Caco-2 (cell line): Measurements from ENCODE around the gene PRPSAP2. TPM values are rescaled to one million over a fixed set of nuclear protein-coding genes. Genes with fewer than 3 reads are reported as not detected.

Source experiments
- BruUV-seq: library from RNA; stranded (reverse); fragments of 400-500 nt; replicated peaks from 2 replicates; lab custom pipeline; 2021; lab: Mats Ljungman, UMichigan
- CTCF ChIA-PET: fragments of 300-600 bp; sonication (Branson Sonifier 250); formaldehyde crosslinking; loops from one replicate; lab custom pipeline; 2022; ENCODE audit warnings: antibody characterized with exemption; lab: Charles Lee
- POLR2A ChIA-PET: fragments of 300-600 bp; sonication (Branson Sonifier 250); formaldehyde crosslinking; loops from one replicate; lab custom pipeline; 2022; ENCODE audit warnings: antibody characterized with exemption; lab: Charles Lee
- DNase-seq, 2 experiments: peaks; one replicate each; pipeline versions ENCODE4 v3.0.0 to v3.0.0-alpha.2; 2020 to 2022
- H3K27me3 ChIP-seq: replicated peaks from 2 replicates; pipeline ENCODE4 v1.6.0; 2011; ENCODE audit warnings: low read length; ENCODE audit not compliant: control insufficient read depth, insufficient read depth
- H3K36me3 ChIP-seq: 2 replicates; pipeline ENCODE4 v1.5.1; 2011; ENCODE audit warnings: low read length; ENCODE audit not compliant: control insufficient read depth, insufficient read depth
- H3K4me1 ChIP-seq: fragments of 250-450 bp; sonication (Bioruptor Pico); 2 replicates; pipeline ENCODE4 v1.5.1; 2020; ENCODE audit warnings: mild to moderate bottlenecking
- H3K4me3 ChIP-seq: 2 replicates; pipeline ENCODE4 v1.5.1; 2011; ENCODE audit warnings: low read depth, mild to moderate bottlenecking, control low read depth, low read length
- H3K9me3 ChIP-seq: fragments of 250-450 bp; sonication (Bioruptor Pico); 2 replicates; pipeline ENCODE4 v1.5.1; 2020; ENCODE audit warnings: mild to moderate bottlenecking, moderate library complexity
- H3K27ac Mint-ChIP-seq: one replicate; pipeline ENCODE4 v1.8.0; 2022; ENCODE audit warnings: mixed read lengths; ENCODE audit not compliant: unreplicated experiment
- H3K27me3 Mint-ChIP-seq: one replicate; pipeline ENCODE4 v1.8.0; 2022; ENCODE audit warnings: mixed read lengths; ENCODE audit not compliant: insufficient read depth, unreplicated experiment
- H3K36me3 Mint-ChIP-seq: one replicate; pipeline ENCODE4 v1.8.0; 2022; ENCODE audit warnings: mild to moderate bottlenecking, mixed read lengths; ENCODE audit not compliant: insufficient read depth, unreplicated experiment
- H3K4me1 Mint-ChIP-seq: one replicate; pipeline ENCODE4 v1.8.0; 2022; ENCODE audit warnings: low read depth, mixed read lengths; ENCODE audit not compliant: unreplicated experiment
- H3K4me3 Mint-ChIP-seq: one replicate; pipeline ENCODE4 v1.8.0; 2022; ENCODE audit warnings: mild to moderate bottlenecking, moderate library complexity, mixed read lengths; ENCODE audit not compliant: unreplicated experiment
- H3K9me3 Mint-ChIP-seq: one replicate; pipeline ENCODE4 v1.8.0; 2022; ENCODE audit warnings: mixed read lengths; ENCODE audit not compliant: unreplicated experiment
- CTCF ChIP-seq, 2 experiments: fragments of 200-600 bp in 1 of 2; IDR thresholded peaks; 1 replicate in 1 of 2; 2 replicates in 1 of 2; pipeline versions ENCODE4 v1.5.1 to v1.8.0; 2011 to 2022; ENCODE audit warnings: antibody characterized with exemption in 1 of 2, control low read depth in 1 of 2, inconsistent platforms in 1 of 2, low read depth in 1 of 2, low read length in 1 of 2, mild to moderate bottlenecking in 1 of 2, moderate library complexity in 1 of 2; ENCODE audit not compliant: insufficient read depth in 1 of 2, severe bottlenecking in 1 of 2, unreplicated experiment in 1 of 2
- intact Hi-C: fragments of 100-400 bp; cut with micrococcal nuclease; formaldehyde crosslinking; loops from one replicate; pipeline ENCODE4 v1.10.0; 2022; ENCODE audit not compliant: unreplicated experiment
- total RNA-seq: library from RNA; stranded (reverse); gene quantifications from 2 replicates; pipeline ENCODE4 v1.2.3, GENCODE V29; 2022

Gene PRPSAP2
- total RNA-seq, 1 experiment from 2014 or later = 49.0 TPM

- no peaks in the 10 kb centered on the region for H3K27me3 ChIP-seq
- no peaks in the 10 kb centered on the region for H3K27me3 Mint-ChIP-seq
- no peak for DNase-seq
- no peaks in the 10 kb centered on the region for H3K9me3 ChIP-seq
- no peak for TF ChIP-seq CTCF (IDR thresholded peaks at IDR 0.05; ENCODE audit: insufficient read depth in 1 of 2, low read depth in 1 of 2, low read length in 1 of 2, severe bottlenecking in 1 of 2, unreplicated experiment in 1 of 2)
- H3K9me3 Mint-ChIP-seq = no peaks in the 10 kb centered on the region
- no peaks in the 10 kb centered on the region for H3K36me3 Mint-ChIP-seq
- no peak overlapping the region for H3K4me3 ChIP-seq
- no peak overlapping the region for H3K4me3 Mint-ChIP-seq
- no peaks in the 10 kb centered on the region for H3K36me3 ChIP-seq
- H3K4me1 Mint-ChIP-seq = peaks cover 20% of the 10 kb centered on the region
- H3K27ac Mint-ChIP-seq = no peak overlapping the region
- no TSS peak for BruUV-seq
- peaks cover 11% of the 10 kb centered on the region; the same call in 1 of the 2 replicates for H3K4me1 ChIP-seq
- CTCF ChIA-PET = no interaction called here
- intact Hi-C loops = no loop called here
- POLR2A ChIA-PET = no interaction called here
These were observed 86.7 kb downstream of the PRPSAP2 start for GRCh38 chr17:18944646-18945045.

GRCh38 chr17:18946536-18946935 is 88.6 kb downstream of the PRPSAP2 start:
- peak; percentile 67 to 89 for DNase-seq
- intact Hi-C loops = no loop called here
- H3K27me3 Mint-ChIP-seq = no peaks in the 10 kb centered on the region

GRCh38 chr17:18947866-18948265 is 89.9 kb downstream of the PRPSAP2 start:
- H3K9me3 Mint-ChIP-seq = no peaks in the 10 kb centered on the region
- Histone ChIP-seq H3K27me3 (no peaks in the 10 kb centered on the region), H3K9me3 (no peaks in the 10 kb centered on the region), H3K4me3 (no peak overlapping the region), H3K4me1 (peaks cover 11% of the 10 kb centered on the region), H3K36me3 (no peaks in the 10 kb centered on the region)
- H3K27me3 Mint-ChIP-seq = no peaks in the 10 kb centered on the region
- H3K36me3 Mint-ChIP-seq = no peaks in the 10 kb centered on the region
- H3K27ac Mint-ChIP-seq = no peak overlapping the region
- DNase-seq = no peak
- ChIA-PET POLR2A (no interaction called here), CTCF (interaction anchor here (1.0 kb wide), 1 partner anchor 13 kb away, joined by 3 read pairs; no protein-coding TSS in a partner anchor)
- intact Hi-C loops = no loop called here
- no peak overlapping the region for H3K4me3 Mint-ChIP-seq
- no TSS peak for BruUV-seq
- TF ChIP-seq CTCF (IDR thresholded peaks at IDR 0.05; ENCODE audit: insufficient read depth in 1 of 2, low read depth in 1 of 2, low read length in 1 of 2, severe bottlenecking in 1 of 2, unreplicated experiment in 1 of 2) = no peak
- H3K4me1 Mint-ChIP-seq = peaks cover 20% of the 10 kb centered on the region

More at GRCh38 chr17:18946536-18946935, 88.6 kb downstream of the PRPSAP2 start:
- no peak for TF ChIP-seq CTCF (IDR thresholded peaks at IDR 0.05; ENCODE audit: insufficient read depth in 1 of 2, low read depth in 1 of 2, low read length in 1 of 2, severe bottlenecking in 1 of 2, unreplicated experiment in 1 of 2)
- Histone ChIP-seq H3K27me3 (no peaks in the 10 kb centered on the region), H3K9me3 (no peaks in the 10 kb centered on the region), H3K4me3 (no peak overlapping the region), H3K4me1 (peaks cover 11% of the 10 kb centered on the region), H3K36me3 (no peaks in the 10 kb centered on the region)
- Mint-ChIP-seq H3K4me3 (no peak overlapping the region), H3K36me3 (no peaks in the 10 kb centered on the region), H3K9me3 (no peaks in the 10 kb centered on the region), H3K27ac (peak overlapping the region; percentile 8), H3K4me1 (peaks cover 20% of the 10 kb centered on the region)
- CTCF ChIA-PET = no interaction called here
- no TSS peak for BruUV-seq
- POLR2A ChIA-PET = no interaction called here
